ENCODE measurements around the gene CATSPERD. TPM values are rescaled to one million over a fixed set of nuclear protein-coding genes. Genes with fewer than 3 reads are reported as not detected.

The CATSPERD gene
- polyA plus RNA-seq, 3 donors, result not detected

GRCh38 chr19:5806905-5807304 is 86.5 kb downstream of the CATSPERD start:
- peaks cover 0 to 22% (median 13%) of the 10 kb centered on the region in 7 donors for H3K9me3 Mint-ChIP-seq

GRCh38 chr19:5808120-5808816 is 87.8 kb downstream of the CATSPERD start:
- H3K27me3 ChIP-seq (ENCODE audit: control insufficient read depth in 2 of 2, insufficient read depth in 2 of 2, low read length in 2 of 2), result peaks cover 10 to 34% of the 10 kb centered on the region in 2 donors
- intact Hi-C loops (cut with micrococcal nuclease), result loop anchor here in 1 of 2 donors (5.0 to 10.0 kb wide), 2 partner anchors 84 to 217 kb away; no protein-coding TSS in a partner anchor
- no peak overlapping the region for H3K4me3 ChIP-seq (replicated peaks in 1 of 3; ENCODE audit: low read depth in 2 of 3, low read length in 3 of 3)
- TF ChIP-seq CTCF (IDR thresholded peaks at IDR 0.05), result no peak
- H3K36me3 Mint-ChIP-seq, result peaks cover 0 to 6% of the 10 kb centered on the region in 2 donors
- no peak for DNase-seq
- no peak overlapping the region for H3K9ac ChIP-seq (ENCODE audit: insufficient read depth, low read length, poor library complexity, severe bottlenecking)
- H3K9me3 Mint-ChIP-seq, result peaks cover 0 to 20% (median 13%) of the 10 kb centered on the region in 7 donors
- H2AFZ ChIP-seq (ENCODE audit: insufficient read depth, low read depth, low read length, poor library complexity, severe bottlenecking), result no peak overlapping the region
- no peaks in the 10 kb centered on the region for H3K79me2 ChIP-seq (ENCODE audit: insufficient read depth, low read length)
- H3K4me1 ChIP-seq (ENCODE audit: control insufficient read depth in 1 of 2, insufficient read depth in 2 of 2, low read length in 2 of 2), result peaks cover 14% of the 10 kb centered on the region in 2 donors
- no peak overlapping the region for H3K4me3 Mint-ChIP-seq
- H3K27ac Mint-ChIP-seq, result no peak overlapping the region
- no peaks in the 10 kb centered on the region for H3K36me3 ChIP-seq (replicated peaks in 1 of 2; ENCODE audit: control insufficient read depth in 1 of 2, insufficient read depth in 2 of 2, low read length in 2 of 2)
- H3K27ac ChIP-seq (ENCODE audit: low read depth in 1 of 2, low read length in 2 of 2), result no peak overlapping the region
- no peaks in the 10 kb centered on the region for H4K20me1 ChIP-seq (ENCODE audit: insufficient read depth, low read length)
- peaks cover 32 to 43% (median 42%) of the 10 kb centered on the region in 3 donors for H3K27me3 Mint-ChIP-seq (ENCODE audit: low read depth in 3 of 3)
- H3K9me3 ChIP-seq (replicated peaks in 1 of 2; ENCODE audit: control insufficient read depth in 1 of 2, insufficient read depth in 1 of 2, low read length in 2 of 2), result peaks cover 10 to 17% of the 10 kb centered on the region in 2 donors
- 85% methylated on average over 12 of the region's 21 CpGs for WGBS (ENCODE audit: insufficient coverage)
- H3K4me2 ChIP-seq (replicated peaks; ENCODE audit: extremely low read depth, low read length, poor library complexity, severe bottlenecking), result no peak overlapping the region
- H3K4me1 Mint-ChIP-seq, result peaks cover 19% of the 10 kb centered on the region

More at GRCh38 chr19:5806905-5807304, 86.5 kb downstream of the CATSPERD start:
- no peak overlapping the region for H2AFZ ChIP-seq (ENCODE audit: insufficient read depth, low read depth, low read length, poor library complexity, severe bottlenecking)
- TF ChIP-seq CTCF (IDR thresholded peaks at IDR 0.05), result no peak
- no peaks in the 10 kb centered on the region for H3K36me3 ChIP-seq (replicated peaks in 1 of 2; ENCODE audit: control insufficient read depth in 1 of 2, insufficient read depth in 2 of 2, low read length in 2 of 2)
- peaks cover 22% of the 10 kb centered on the region for H3K4me1 Mint-ChIP-seq
- H3K9me3 ChIP-seq (replicated peaks in 1 of 2; ENCODE audit: control insufficient read depth in 1 of 2, insufficient read depth in 1 of 2, low read length in 2 of 2), result peaks cover 10 to 17% of the 10 kb centered on the region in 2 donors
- peaks cover 44 to 57% (median 55%) of the 10 kb centered on the region in 3 donors for H3K27me3 Mint-ChIP-seq (ENCODE audit: low read depth in 3 of 3)
- no peak for DNase-seq
- peaks cover 10 to 48% of the 10 kb centered on the region in 2 donors for H3K27me3 ChIP-seq (ENCODE audit: control insufficient read depth in 2 of 2, insufficient read depth in 2 of 2, low read length in 2 of 2)
- no peak overlapping the region for H3K4me3 ChIP-seq (replicated peaks in 1 of 3; ENCODE audit: low read depth in 2 of 3, low read length in 3 of 3)
- no peaks in the 10 kb centered on the region for H4K20me1 ChIP-seq (ENCODE audit: insufficient read depth, low read length)
- H3K27ac Mint-ChIP-seq, result peak overlapping the region in 1 of 7 donors; percentile 69
- intact Hi-C loops (cut with micrococcal nuclease), result loop anchor here in 1 of 2 donors (5.0 to 10.0 kb wide), 2 partner anchors 85 to 218 kb away; no protein-coding TSS in a partner anchor
- no peaks in the 10 kb centered on the region for H3K79me2 ChIP-seq (ENCODE audit: insufficient read depth, low read length)
- peaks cover 0 to 6% of the 10 kb centered on the region in 2 donors for H3K36me3 Mint-ChIP-seq
- no peak overlapping the region for H3K4me2 ChIP-seq (replicated peaks; ENCODE audit: extremely low read depth, low read length, poor library complexity, severe bottlenecking)
- no peak overlapping the region for H3K9ac ChIP-seq (ENCODE audit: insufficient read depth, low read length, poor library complexity, severe bottlenecking)
- peak overlapping the region in 1 of 2 donors; percentile 21 for H3K4me3 Mint-ChIP-seq
- 100% methylated on average over 1 of the region's 5 CpGs for WGBS (ENCODE audit: insufficient coverage)
- H3K4me1 ChIP-seq (ENCODE audit: control insufficient read depth in 1 of 2, insufficient read depth in 2 of 2, low read length in 2 of 2), result peaks cover 15 to 16% of the 10 kb centered on the region in 2 donors
- no peak overlapping the region for H3K27ac ChIP-seq (ENCODE audit: low read depth in 1 of 2, low read length in 2 of 2)
